Esophagus muscularis mucosa (tissue), 4 donors: ENCODE data around the gene GBGT1. TPM values are rescaled to one million over a fixed set of nuclear protein-coding genes. Genes with fewer than 3 reads are reported as not detected.

ENCODE experiments used
- DNase-seq: peaks from one replicate; pipeline ENCODE4 v3.0.0-alpha.2; 2017; ENCODE audit errors: extremely low spot score
- H3K27ac ChIP-seq, 4 donors: fragments of 200-600 bp; sonication (generic); replicated peaks in 1 of 4; 1 replicate in 3 of 4; 2 replicates in 1 of 4; pipeline ENCODE4 v1.5.1; 2016 to 2019; ENCODE audit warnings: mild to moderate bottlenecking in 1 of 4
- H3K27me3 ChIP-seq, 4 donors: fragments of 200-600 bp; sonication (generic); one replicate each; pipeline versions ENCODE4 v1.5.1 to v1.6.0; 2016 to 2019
- H3K36me3 ChIP-seq, 4 donors: fragments of 200-600 bp; sonication (generic); one replicate each; pipeline ENCODE4 v1.5.1; 2016 to 2019
- H3K4me1 ChIP-seq, 4 donors: fragments of 200-600 bp; sonication (generic); one replicate each; pipeline ENCODE4 v1.5.1; 2016 to 2019
- H3K4me3 ChIP-seq, 4 donors: fragments of 200-600 bp; sonication (generic); 1 replicate in 2 of 4; 2 replicates in 2 of 4; pipeline ENCODE4 v1.5.1; 2016 to 2019; ENCODE audit warnings: mild to moderate bottlenecking in 4 of 4, moderate library complexity in 1 of 4
- H3K9me3 ChIP-seq, 4 donors: fragments of 200-600 bp; sonication (generic); 1 replicate in 3 of 4; 2 replicates in 1 of 4; pipeline ENCODE4 v1.5.1; 2016 to 2019
- EP300 ChIP-seq: sonication (generic); formaldehyde crosslinking; IDR thresholded peaks from one replicate; pipeline ENCODE4 v1.6.1; 2017; ENCODE audit warnings: antibody characterized with exemption
- POLR2A ChIP-seq: fragments of 450-650 bp; IDR thresholded peaks from one replicate; pipeline ENCODE4 v1.6.1; 2017; ENCODE audit warnings: antibody characterized with exemption, moderate library complexity, mild to moderate bottlenecking, low read depth
- POLR2AphosphoS5 ChIP-seq, 2 donors: sonication (generic); formaldehyde crosslinking; IDR thresholded peaks; one replicate each; pipeline ENCODE4 v1.6.1; 2017; ENCODE audit warnings: antibody characterized with exemption in 2 of 2
- WGBS: methylation state at CpG from one replicate; pipeline ENCODE4 v1.1.5; 2018; 5-methylcytosine and 5-hydroxymethylcytosine counted together
- intact Hi-C: fragments of 100-400 bp; cut with DNase I; formaldehyde crosslinking; loops from one replicate; pipeline ENCODE4 v1.15.1; 2023
- total RNA-seq, 4 donors: library from RNA; depleted of rRNA; stranded (reverse); fragments of >200 nt; gene quantifications; one replicate each; pipeline versions ENCODE4 v1.1.0 to v1.2.1, GENCODE V29; 2016
- TF ChIP-seq, protein P1 (sequence below), 3 experiments: fragments of 200-600 bp in 2 of 3; fragments of 450-650 bp in 1 of 3; sonication (generic) in 2 of 3; IDR thresholded peaks; one replicate each; pipeline ENCODE4 v1.5.1; 2017 to 2019; ENCODE audit warnings: antibody characterized with exemption in 3 of 3, mild to moderate bottlenecking in 2 of 3, moderate library complexity in 1 of 3

Gene GBGT1
- total RNA-seq, 4 donors from 2014 or later, result 15.9 to 19.1 (median 17.5) TPM

DNA sequence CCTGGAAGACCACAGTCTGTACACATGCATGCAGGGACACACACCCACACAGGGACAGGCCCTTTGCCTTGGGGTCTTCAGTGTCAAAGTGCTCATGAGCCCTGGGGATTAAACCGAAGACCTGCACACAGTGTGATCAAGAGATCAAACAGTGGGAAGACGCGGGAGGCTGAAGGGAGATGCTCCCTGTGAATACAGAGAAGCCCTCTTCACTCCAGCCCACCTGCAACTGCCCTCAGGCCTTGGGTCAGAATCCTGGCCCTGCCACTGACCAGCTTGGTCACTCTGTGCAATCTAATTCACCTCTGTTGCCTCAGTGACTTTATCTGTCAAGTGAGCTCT lies 45.6 kb downstream of the GBGT1 start:
- Histone ChIP-seq H3K27me3 (no peaks in the 10 kb centered on the region), H3K36me3 (no peaks in the 10 kb centered on the region), H3K4me1 (peaks cover 95 to 97% (median 96%) of the 10 kb centered on the region in 4 donors), H3K27ac (peak overlapping the region in 2 of 4 donors; percentile 89 to 93), H3K9me3 (no peaks in the 10 kb centered on the region), H3K4me3 (no peak overlapping the region)
- DNase-seq, result no peak
- intact Hi-C loops, result no loop called here
- 94% methylated on average over 3 of the region's 3 CpGs for WGBS
- TF ChIP-seq, protein P1, sequence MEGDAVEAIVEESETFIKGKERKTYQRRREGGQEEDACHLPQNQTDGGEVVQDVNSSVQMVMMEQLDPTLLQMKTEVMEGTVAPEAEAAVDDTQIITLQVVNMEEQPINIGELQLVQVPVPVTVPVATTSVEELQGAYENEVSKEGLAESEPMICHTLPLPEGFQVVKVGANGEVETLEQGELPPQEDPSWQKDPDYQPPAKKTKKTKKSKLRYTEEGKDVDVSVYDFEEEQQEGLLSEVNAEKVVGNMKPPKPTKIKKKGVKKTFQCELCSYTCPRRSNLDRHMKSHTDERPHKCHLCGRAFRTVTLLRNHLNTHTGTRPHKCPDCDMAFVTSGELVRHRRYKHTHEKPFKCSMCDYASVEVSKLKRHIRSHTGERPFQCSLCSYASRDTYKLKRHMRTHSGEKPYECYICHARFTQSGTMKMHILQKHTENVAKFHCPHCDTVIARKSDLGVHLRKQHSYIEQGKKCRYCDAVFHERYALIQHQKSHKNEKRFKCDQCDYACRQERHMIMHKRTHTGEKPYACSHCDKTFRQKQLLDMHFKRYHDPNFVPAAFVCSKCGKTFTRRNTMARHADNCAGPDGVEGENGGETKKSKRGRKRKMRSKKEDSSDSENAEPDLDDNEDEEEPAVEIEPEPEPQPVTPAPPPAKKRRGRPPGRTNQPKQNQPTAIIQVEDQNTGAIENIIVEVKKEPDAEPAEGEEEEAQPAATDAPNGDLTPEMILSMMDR (IDR thresholded peaks at IDR 0.05), result no peak
- TF ChIP-seq POLR2AphosphoS5 (IDR thresholded peaks at IDR 0.05) (no peak), POLR2A (no peak), EP300 (no peak)

DNA sequence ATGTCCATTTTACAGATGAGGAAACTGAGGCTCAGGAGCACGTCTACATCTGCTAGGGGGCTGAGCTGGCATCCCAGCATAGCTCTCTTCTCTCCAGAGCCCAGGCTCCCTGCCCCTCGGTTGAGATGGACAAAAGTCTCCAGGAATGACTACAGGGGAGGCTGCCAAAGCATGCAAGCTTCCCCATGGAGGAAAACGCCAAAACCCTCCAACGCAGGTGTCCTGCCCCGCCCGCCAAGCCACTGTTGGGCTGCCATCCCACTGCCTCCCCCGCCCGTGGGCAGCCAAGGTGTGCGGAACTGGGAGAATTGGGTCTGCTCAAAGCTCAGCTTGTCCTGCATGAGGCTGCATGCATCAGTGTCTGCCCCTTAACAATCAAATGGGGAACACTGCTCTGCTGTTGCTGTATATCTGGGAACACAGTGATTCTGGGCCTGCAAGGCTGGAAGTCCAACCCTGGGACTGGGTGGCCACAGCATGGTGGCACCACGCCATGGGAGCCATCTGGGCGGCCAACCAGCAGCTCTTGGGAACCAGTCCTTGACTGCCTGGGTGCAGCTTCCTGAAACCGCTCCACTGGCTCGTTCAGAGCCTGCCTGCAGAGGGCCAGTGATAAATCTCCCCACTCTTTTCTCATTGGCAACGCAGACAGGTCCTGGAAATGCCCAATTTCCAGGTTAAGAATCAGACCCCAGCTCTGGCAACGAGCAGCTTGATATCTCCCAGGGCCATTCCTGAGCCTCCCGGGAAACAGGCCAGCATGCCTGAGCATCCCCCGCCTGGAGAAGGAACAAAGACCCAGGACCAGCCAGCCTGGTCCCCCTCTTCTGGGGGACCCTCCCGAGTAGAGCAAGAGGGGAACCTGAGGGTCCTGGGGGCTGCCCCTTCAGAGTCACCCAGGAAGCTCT lies 46.2 kb downstream of the GBGT1 start:
- H3K27me3 ChIP-seq, result no peaks in the 10 kb centered on the region
- no peak for DNase-seq
- H3K9me3 ChIP-seq, result no peaks in the 10 kb centered on the region
- H3K27ac ChIP-seq, result peak overlapping the region in 2 of 4 donors; percentile 20 to 93
- intact Hi-C loops, result no loop called here
- peaks cover 95 to 97% (median 96%) of the 10 kb centered on the region in 4 donors for H3K4me1 ChIP-seq
- H3K36me3 ChIP-seq, result no peaks in the 10 kb centered on the region
- TF ChIP-seq EP300, result no peak
- TF ChIP-seq, protein P1 (IDR thresholded peaks at IDR 0.05), result no peak
- TF ChIP-seq POLR2AphosphoS5 (IDR thresholded peaks at IDR 0.05), result no peak
- TF ChIP-seq POLR2A, result no peak
- no peak overlapping the region for H3K4me3 ChIP-seq
- 76% methylated on average over 10 of the region's 18 CpGs for WGBS

DNA sequence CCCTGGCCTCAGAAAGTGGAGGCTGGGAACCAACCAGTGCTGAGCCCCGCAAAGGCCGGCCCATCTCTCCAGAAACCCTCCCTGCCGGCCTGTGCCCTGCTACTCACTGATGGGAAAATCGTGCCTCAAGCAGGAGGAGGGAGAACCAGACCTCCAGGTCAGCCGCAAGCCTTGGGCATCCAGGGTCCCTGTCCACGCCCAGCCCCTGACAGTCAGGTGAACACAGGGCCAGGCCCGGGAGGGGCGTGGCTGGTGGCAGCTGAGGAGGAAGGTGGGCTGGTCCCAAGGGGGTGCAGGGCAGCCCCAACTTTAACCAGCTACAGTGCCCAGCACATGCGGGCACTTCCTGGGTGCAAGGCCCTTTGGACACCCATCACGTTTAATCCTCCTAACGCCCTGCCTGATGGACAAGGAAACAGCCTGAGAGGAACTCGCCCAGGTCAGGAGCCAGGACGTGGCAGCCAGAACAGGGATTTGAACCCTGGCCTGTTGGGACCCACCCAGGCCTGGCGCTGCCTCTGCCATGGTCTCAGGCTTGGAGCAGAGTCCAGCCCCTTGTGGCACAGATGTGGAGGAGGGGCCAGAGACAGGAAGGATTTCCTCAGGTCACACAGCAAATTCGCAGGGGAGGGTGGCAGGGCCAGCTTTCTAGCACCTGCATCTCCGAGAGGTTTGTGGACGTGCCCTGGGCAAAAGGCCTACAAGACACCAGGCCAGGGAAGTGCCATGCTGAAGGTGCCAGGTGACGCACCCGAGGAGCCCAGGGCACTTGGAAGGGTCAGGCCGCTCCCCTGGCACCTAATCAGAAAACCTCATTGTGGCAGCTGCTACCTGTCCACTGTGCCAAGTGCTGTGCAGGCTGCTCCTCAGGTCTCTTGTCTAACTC lies 47.1 kb downstream of the GBGT1 start:
- intact Hi-C loops, result no loop called here
- peaks cover 91 to 97% (median 96%) of the 10 kb centered on the region in 4 donors for H3K4me1 ChIP-seq
- H3K9me3 ChIP-seq, result no peaks in the 10 kb centered on the region
- peaks cover 0 to 6% (median 5%) of the 10 kb centered on the region in 4 donors for H3K36me3 ChIP-seq
- H3K27me3 ChIP-seq, result no peaks in the 10 kb centered on the region
- H3K4me3 ChIP-seq, result no peak overlapping the region
- TF ChIP-seq POLR2AphosphoS5 (IDR thresholded peaks at IDR 0.05) (no peak), EP300 (no peak), POLR2A (no peak)
- TF ChIP-seq, protein P1 (IDR thresholded peaks at IDR 0.05), result no peak
- WGBS, result 95% methylated on average over 9 of the region's 20 CpGs
- DNase-seq, result no peak
- H3K27ac ChIP-seq, result peak overlapping the region in 2 of 4 donors; percentile 20 to 81

DNA sequence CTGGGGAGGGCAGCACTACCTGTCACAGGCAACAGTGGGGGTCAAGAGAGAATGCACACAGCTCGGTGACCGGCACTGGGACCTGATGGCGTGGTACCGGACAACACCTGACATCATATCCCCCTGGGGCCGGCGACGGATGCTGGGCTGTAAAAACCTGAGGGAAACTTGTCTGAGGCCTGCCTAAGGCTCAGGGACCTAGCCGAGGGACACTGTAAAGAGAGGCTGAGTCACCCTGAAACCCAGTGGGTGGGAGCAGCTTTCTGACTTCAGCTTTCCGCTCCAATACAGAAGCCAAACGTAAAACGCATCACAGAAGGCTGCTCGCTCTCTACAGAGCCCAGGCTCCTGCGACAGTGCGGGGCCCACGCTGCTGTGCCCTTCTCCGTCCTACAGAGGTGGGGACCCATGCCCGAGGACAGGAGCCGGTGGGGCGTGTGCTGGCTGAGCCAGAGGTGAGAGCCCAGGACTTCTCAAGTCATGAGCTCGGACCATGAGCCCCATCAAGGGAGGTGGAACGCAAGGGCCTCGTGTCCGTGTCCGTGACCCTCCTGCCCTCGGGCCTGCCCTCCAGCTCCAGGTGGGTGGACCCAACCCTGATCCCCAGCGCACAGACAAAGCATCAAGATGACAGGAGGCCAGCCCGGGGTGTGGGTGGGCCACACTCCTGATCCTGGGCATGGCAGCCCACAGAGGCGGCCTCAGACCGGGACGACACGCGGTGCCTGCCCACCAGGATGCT lies 47.9 kb downstream of the GBGT1 start:
- Histone ChIP-seq H3K4me1 (peaks cover 88 to 94% (median 92%) of the 10 kb centered on the region in 4 donors), H3K36me3 (peaks cover 0 to 14% (median 12%) of the 10 kb centered on the region in 4 donors), H3K27ac (peak overlapping the region in 3 of 4 donors; percentile 75 to 81 (median 77)), H3K4me3 (no peak overlapping the region), H3K27me3 (no peaks in the 10 kb centered on the region), H3K9me3 (no peaks in the 10 kb centered on the region)
- TF ChIP-seq EP300 (no peak), POLR2A (no peak), POLR2AphosphoS5 (IDR thresholded peaks at IDR 0.05) (no peak)
- TF ChIP-seq, protein P1 (IDR thresholded peaks at IDR 0.05), result no peak
- no peak for DNase-seq
- WGBS, result 84% methylated on average over 17 of the region's 32 CpGs
- intact Hi-C loops, result no loop called here
